IMR-90 (cell line): ENCODE results near the gene MSMO1.

Experiments
- BHLHE40 ChIP-seq: fragments of 150-350 bp; IDR thresholded peaks from 2 replicates; pipeline ENCODE4 v1.6.1; 2016; ENCODE audit warnings: mild to moderate bottlenecking, low read depth, low read length
- CTCF ChIP-seq: conservative IDR thresholded peaks from 2 replicates; pipeline ENCODE4 v1.5.1; 2012; ENCODE audit warnings: mild to moderate bottlenecking, low read depth, low read length, improper control_type of control experiment
- FOS ChIP-seq: fragments of 150-350 bp; IDR thresholded peaks from 2 replicates; pipeline ENCODE4 v1.6.1; 2016; ENCODE audit warnings: low read depth, low read length
- MAZ ChIP-seq: IDR thresholded peaks from 2 replicates; pipeline ENCODE4 v1.6.1; 2012; ENCODE audit warnings: low read depth, mild to moderate bottlenecking, low read length, improper control_type of control experiment, moderate library complexity, borderline replicate concordance
- MXI1 ChIP-seq: IDR thresholded peaks from 2 replicates; pipeline ENCODE4 v1.6.1; 2012; ENCODE audit warnings: low read depth, mild to moderate bottlenecking, low read length, moderate library complexity, borderline replicate concordance
- POLR2A ChIP-seq: IDR thresholded peaks from 2 replicates; pipeline ENCODE4 v1.6.1; 2012; ENCODE audit warnings: mild to moderate bottlenecking, low read depth, low read length
- RAD21 ChIP-seq: IDR thresholded peaks from 2 replicates; pipeline ENCODE4 v1.6.1; 2012; ENCODE audit warnings: low read length, improper control_type of control experiment
- SMC3 ChIP-seq: fragments of 150-350 bp; IDR thresholded peaks from 2 replicates; pipeline ENCODE4 v1.6.1; 2016; ENCODE audit warnings: low read depth, mild to moderate bottlenecking, antibody characterized with exemption, low read length, moderate library complexity
- USF2 ChIP-seq: fragments of 150-350 bp; IDR thresholded peaks from 2 replicates; pipeline ENCODE4 v1.6.1; 2017; ENCODE audit warnings: mild to moderate bottlenecking, antibody characterized with exemption, low read length, low read depth

- TF ChIP-seq BHLHE40 = no peak
- TF ChIP-seq CTCF = no peak
- TF ChIP-seq RAD21 = no peak
- no peak for TF ChIP-seq POLR2A
- no peak for TF ChIP-seq FOS
- no peak for TF ChIP-seq USF2
- no peak for TF ChIP-seq SMC3
- TF ChIP-seq MAZ = no peak
- no peak for TF ChIP-seq MXI1
Measured at GRCh38 chr4:165293061-165293460, 34.4 kb upstream of the MSMO1 start.
